ENCODE data around the gene TRPM5.

Gene TRPM5

GRCh38 chr11:2401436-2401984 is 42.8 kb downstream of the TRPM5 start:
- DNase-seq = no peak

- DNase-seq = no peak
Observed at GRCh38 chr11:2400762-2401435, 43.4 kb downstream of the TRPM5 start.

GRCh38 chr11:2400069-2400761 is 44.1 kb downstream of the TRPM5 start, which contains the start of gene TSSC4:
TSS of gene TSSC4 (plus strand) at chr11:2400750. CDS start at chr11:2402634, 1,884 bp downstream.
- peak; percentile 99 for DNase-seq

- no peak for DNase-seq
Observed at GRCh38 chr11:2399488-2400068, 44.7 kb downstream of the TRPM5 start.

GRCh38 chr11:2398664-2399355 is 45.5 kb downstream of the TRPM5 start:
- DNase-seq = no peak

- no peak for DNase-seq
Observed at GRCh38 chr11:2397005-2397404, 47.3 kb downstream of the TRPM5 start.

GRCh38 chr11:2396471-2396870 is 47.8 kb downstream of the TRPM5 start:
- no peak for DNase-seq

- no peak for DNase-seq
Observed at GRCh38 chr11:2395856-2396255, 48.5 kb downstream of the TRPM5 start.

- DNase-seq = no peak
Observed at GRCh38 chr11:2395211-2395730, 49.0 kb downstream of the TRPM5 start.

- no peak for DNase-seq
Observed at GRCh38 chr11:2394818-2395105, 49.6 kb downstream of the TRPM5 start.
